ENCODE results near the gene TMEM213. TPM values are rescaled to one million over a fixed set of nuclear protein-coding genes. Genes with fewer than 3 reads are reported as not detected.
"Not testable (repeated sequence)": the region's sequence is repeated elsewhere in the genome, so short reads cannot be mapped to it uniquely, and the experiment has no call there.

The TMEM213 gene
- total RNA-seq, 1 experiment from 2014 or later = 0.11 TPM

DNA sequence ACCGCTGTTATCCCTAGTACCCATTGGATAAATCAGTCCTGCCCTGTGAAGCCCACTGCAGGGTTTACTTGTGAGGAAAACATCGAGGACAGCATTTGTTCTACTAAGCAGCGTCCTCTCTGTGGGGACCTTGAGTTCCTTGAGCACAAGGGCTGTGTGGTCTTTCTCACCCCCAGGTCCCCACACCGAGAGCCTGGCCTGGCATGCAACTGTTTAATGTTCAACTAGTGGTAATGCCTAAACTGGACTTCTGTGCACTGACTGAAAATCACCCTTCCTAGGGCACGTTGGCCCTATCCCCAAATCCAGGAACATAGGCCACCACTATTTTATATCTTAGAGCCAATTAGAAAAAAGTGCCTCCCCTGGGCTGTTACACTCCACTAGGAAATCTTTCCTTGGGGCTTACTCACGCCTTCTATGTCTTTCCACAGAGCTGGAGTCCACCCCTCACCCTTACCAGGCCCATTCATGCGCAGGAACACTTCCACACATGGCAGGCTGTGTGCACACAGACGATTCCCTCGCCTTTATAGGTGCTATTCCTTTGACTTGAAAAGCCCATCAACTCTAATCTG is 1.7 kb upstream of the TMEM213 start (continued):
- TF ChIP-seq, protein P1, sequence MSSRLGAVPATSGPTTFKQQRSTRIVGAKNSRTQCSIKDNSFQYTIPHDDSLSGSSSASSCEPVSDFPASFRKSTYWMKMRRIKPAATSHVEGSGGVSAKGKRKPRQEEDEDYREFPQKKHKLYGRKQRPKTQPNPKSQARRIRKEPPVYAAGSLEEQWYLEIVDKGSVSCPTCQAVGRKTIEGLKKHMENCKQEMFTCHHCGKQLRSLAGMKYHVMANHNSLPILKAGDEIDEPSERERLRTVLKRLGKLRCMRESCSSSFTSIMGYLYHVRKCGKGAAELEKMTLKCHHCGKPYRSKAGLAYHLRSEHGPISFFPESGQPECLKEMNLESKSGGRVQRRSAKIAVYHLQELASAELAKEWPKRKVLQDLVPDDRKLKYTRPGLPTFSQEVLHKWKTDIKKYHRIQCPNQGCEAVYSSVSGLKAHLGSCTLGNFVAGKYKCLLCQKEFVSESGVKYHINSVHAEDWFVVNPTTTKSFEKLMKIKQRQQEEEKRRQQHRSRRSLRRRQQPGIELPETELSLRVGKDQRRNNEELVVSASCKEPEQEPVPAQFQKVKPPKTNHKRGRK (CRISPR knock-in tag; IDR thresholded peaks at IDR 0.05; ENCODE audit: borderline replicate concordance) = no peak
- TF ChIP-seq ZNF396 (CRISPR knock-in tag; IDR thresholded peaks at IDR 0.05; ENCODE audit: borderline replicate concordance) (no peak), PRRX2 (CRISPR knock-in tag; IDR thresholded peaks at IDR 0.05) (no peak), ESRRA (CRISPR knock-in tag; IDR thresholded peaks at IDR 0.05; ENCODE audit: borderline replicate concordance) (no peak), GABPB1 (CRISPR knock-in tag; IDR thresholded peaks at IDR 0.05) (no peak), ZNF317 (CRISPR knock-in tag; IDR thresholded peaks at IDR 0.05; ENCODE audit: borderline replicate concordance, low read depth) (no peak), MYBL2 (CRISPR knock-in tag; IDR thresholded peaks at IDR 0.05) (no peak), FOXK1 (CRISPR knock-in tag; IDR thresholded peaks at IDR 0.05) (no peak), NFATC4 (CRISPR knock-in tag; IDR thresholded peaks at IDR 0.05) (no peak), TEAD1 (CRISPR knock-in tag; IDR thresholded peaks at IDR 0.05) (no peak), NFE2L1 (CRISPR knock-in tag; IDR thresholded peaks at IDR 0.05) (no peak)
- TF ChIP-seq, protein P2, sequence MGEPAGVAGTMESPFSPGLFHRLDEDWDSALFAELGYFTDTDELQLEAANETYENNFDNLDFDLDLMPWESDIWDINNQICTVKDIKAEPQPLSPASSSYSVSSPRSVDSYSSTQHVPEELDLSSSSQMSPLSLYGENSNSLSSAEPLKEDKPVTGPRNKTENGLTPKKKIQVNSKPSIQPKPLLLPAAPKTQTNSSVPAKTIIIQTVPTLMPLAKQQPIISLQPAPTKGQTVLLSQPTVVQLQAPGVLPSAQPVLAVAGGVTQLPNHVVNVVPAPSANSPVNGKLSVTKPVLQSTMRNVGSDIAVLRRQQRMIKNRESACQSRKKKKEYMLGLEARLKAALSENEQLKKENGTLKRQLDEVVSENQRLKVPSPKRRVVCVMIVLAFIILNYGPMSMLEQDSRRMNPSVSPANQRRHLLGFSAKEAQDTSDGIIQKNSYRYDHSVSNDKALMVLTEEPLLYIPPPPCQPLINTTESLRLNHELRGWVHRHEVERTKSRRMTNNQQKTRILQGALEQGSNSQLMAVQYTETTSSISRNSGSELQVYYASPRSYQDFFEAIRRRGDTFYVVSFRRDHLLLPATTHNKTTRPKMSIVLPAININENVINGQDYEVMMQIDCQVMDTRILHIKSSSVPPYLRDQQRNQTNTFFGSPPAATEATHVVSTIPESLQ (CRISPR knock-in tag; IDR thresholded peaks at IDR 0.05) = no peak
- TF ChIP-seq, protein P3, sequence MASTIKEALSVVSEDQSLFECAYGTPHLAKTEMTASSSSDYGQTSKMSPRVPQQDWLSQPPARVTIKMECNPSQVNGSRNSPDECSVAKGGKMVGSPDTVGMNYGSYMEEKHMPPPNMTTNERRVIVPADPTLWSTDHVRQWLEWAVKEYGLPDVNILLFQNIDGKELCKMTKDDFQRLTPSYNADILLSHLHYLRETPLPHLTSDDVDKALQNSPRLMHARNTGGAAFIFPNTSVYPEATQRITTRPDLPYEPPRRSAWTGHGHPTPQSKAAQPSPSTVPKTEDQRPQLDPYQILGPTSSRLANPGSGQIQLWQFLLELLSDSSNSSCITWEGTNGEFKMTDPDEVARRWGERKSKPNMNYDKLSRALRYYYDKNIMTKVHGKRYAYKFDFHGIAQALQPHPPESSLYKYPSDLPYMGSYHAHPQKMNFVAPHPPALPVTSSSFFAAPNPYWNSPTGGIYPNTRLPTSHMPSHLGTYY (CRISPR knock-in tag; IDR thresholded peaks at IDR 0.05) = no peak
- TF ChIP-seq, protein P4, sequence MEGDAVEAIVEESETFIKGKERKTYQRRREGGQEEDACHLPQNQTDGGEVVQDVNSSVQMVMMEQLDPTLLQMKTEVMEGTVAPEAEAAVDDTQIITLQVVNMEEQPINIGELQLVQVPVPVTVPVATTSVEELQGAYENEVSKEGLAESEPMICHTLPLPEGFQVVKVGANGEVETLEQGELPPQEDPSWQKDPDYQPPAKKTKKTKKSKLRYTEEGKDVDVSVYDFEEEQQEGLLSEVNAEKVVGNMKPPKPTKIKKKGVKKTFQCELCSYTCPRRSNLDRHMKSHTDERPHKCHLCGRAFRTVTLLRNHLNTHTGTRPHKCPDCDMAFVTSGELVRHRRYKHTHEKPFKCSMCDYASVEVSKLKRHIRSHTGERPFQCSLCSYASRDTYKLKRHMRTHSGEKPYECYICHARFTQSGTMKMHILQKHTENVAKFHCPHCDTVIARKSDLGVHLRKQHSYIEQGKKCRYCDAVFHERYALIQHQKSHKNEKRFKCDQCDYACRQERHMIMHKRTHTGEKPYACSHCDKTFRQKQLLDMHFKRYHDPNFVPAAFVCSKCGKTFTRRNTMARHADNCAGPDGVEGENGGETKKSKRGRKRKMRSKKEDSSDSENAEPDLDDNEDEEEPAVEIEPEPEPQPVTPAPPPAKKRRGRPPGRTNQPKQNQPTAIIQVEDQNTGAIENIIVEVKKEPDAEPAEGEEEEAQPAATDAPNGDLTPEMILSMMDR (IDR thresholded peaks at IDR 0.05) = no peak

DNA sequence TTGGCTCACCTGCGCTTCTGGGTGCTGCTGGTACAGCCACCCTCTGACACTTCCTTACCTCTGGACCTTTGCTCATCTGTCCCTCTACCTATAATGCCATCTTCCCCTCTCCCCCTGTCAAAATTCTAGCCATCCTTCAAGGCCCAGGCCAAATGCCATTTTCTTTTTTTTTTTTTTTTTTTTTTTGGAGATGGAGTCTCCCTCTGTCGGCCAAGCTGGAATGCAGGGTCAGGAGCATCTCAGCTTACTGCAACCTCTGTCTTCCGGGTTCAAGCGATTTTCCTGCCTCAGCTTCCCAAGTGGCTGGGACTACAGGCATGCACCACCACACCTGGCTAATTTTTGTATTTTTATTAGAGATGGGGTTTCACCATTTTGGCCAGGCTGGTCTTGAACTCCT is 748 bp upstream of the TMEM213 start:
- H3K27me3 Mint-ChIP-seq (ENCODE audit: low read depth); H3K36me3 Mint-ChIP-seq; H3K9me3 Mint-ChIP-seq; POLR2A ChIA-PET; H3K4me3 Mint-ChIP-seq; ATAC-seq; DNase-seq (ENCODE audit: low spot score): not testable (repeated sequence)
- CTCF ChIA-PET = interaction anchor here (0.6 to 2.7 kb wide), 14 partner anchors 9 to 1170 kb away, joined by 3 to 24 read pairs (median 3); no protein-coding TSS in a partner anchor
- Mint-ChIP-seq H3K27ac (peak overlapping the region; percentile 55), H3K4me1 (peaks cover 45% of the 10 kb centered on the region)

DNA sequence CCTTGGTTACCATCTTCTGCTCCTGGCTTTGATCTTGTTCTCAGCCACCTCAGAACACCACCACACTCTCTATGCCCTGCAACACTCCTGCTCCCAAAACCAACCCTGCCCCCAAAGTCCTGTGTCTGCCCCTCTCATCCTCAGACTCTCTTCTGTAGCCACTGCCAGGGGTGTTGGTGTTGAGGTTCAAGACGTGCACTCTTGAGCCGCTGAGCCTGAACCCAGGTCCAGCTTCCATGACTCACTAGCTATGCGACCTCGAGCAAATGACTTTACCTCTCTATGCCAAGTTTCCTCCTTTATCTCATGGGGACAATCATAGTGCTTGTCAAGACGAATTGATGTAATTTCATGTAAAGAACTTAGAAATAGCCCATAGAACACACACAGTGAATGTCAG is 1.0 kb downstream of the TMEM213 start:
- ChIA-PET POLR2A (no interaction called here), CTCF (interaction anchor here (2.7 kb wide), 1 partner anchor 60 kb away, joined by 24 read pairs; no protein-coding TSS in a partner anchor)
- no peak for DNase-seq (ENCODE audit: low spot score)
- peak overlapping the region; percentile 26; the same call in 1 of the 2 replicates for H3K4me3 Mint-ChIP-seq
- no peak overlapping the region for H3K27ac Mint-ChIP-seq
- H3K4me1 Mint-ChIP-seq = peaks cover 39% of the 10 kb centered on the region
- no peak for ATAC-seq
- H3K36me3 Mint-ChIP-seq = no peaks in the 10 kb centered on the region
- no peaks in the 10 kb centered on the region for H3K9me3 Mint-ChIP-seq
- no peaks in the 10 kb centered on the region for H3K27me3 Mint-ChIP-seq (ENCODE audit: low read depth)
- no peak for TF ChIP-seq OVOL2 (CRISPR knock-in tag; IDR thresholded peaks at IDR 0.05; ENCODE audit: borderline replicate concordance)
- no peak for TF ChIP-seq ZNF671 (CRISPR knock-in tag; IDR thresholded peaks at IDR 0.05)
- TF ChIP-seq, protein P5, sequence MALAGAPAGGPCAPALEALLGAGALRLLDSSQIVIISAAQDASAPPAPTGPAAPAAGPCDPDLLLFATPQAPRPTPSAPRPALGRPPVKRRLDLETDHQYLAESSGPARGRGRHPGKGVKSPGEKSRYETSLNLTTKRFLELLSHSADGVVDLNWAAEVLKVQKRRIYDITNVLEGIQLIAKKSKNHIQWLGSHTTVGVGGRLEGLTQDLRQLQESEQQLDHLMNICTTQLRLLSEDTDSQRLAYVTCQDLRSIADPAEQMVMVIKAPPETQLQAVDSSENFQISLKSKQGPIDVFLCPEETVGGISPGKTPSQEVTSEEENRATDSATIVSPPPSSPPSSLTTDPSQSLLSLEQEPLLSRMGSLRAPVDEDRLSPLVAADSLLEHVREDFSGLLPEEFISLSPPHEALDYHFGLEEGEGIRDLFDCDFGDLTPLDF (CRISPR knock-in tag; IDR thresholded peaks at IDR 0.05) = no peak
- TF ChIP-seq, protein P6, sequence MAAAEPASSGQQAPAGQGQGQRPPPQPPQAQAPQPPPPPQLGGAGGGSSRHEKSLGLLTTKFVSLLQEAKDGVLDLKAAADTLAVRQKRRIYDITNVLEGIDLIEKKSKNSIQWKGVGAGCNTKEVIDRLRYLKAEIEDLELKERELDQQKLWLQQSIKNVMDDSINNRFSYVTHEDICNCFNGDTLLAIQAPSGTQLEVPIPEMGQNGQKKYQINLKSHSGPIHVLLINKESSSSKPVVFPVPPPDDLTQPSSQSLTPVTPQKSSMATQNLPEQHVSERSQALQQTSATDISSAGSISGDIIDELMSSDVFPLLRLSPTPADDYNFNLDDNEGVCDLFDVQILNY (CRISPR knock-in tag; IDR thresholded peaks at IDR 0.05) = no peak
- TF ChIP-seq NR2C2 (CRISPR knock-in tag; IDR thresholded peaks at IDR 0.05) = no peak
- TF ChIP-seq, protein P1 (CRISPR knock-in tag; IDR thresholded peaks at IDR 0.05; ENCODE audit: borderline replicate concordance) = no peak
- TF ChIP-seq, protein P7, sequence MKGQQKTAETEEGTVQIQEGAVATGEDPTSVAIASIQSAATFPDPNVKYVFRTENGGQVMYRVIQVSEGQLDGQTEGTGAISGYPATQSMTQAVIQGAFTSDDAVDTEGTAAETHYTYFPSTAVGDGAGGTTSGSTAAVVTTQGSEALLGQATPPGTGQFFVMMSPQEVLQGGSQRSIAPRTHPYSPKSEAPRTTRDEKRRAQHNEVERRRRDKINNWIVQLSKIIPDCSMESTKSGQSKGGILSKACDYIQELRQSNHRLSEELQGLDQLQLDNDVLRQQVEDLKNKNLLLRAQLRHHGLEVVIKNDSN (CRISPR knock-in tag; IDR thresholded peaks at IDR 0.05) = no peak
- no peak for TF ChIP-seq CREB1 (CRISPR knock-in tag; IDR thresholded peaks at IDR 0.05)

Data from WTC11 (cell line).